ENCODE measurements around the gene PAM.

GRCh38 chr5:102961671-102962070 lies 206.6 kb downstream of the PAM start:
- TF ChIP-seq CTCF (IDR thresholded peaks at IDR 0.05) (no peak), POLR2A (IDR thresholded peaks at IDR 0.05) (no peak)
